NCI-H226 (cell line): ENCODE measurements around the gene ZBTB18.
"Not testable (repeated sequence)": the region's sequence is repeated elsewhere in the genome, so short reads cannot be mapped to it uniquely, and the experiment has no call there.

Experiments used
- DNase-seq: peaks from one replicate; pipeline ENCODE4 v3.0.0-alpha.2; 2015

The ZBTB18 gene

GRCh38 chr1:244042293-244042692 is 8.8 kb upstream of the ZBTB18 start:
- no peak for DNase-seq

- no peak for DNase-seq
Observed at GRCh38 chr1:244044423-244044822, 6.7 kb upstream of the ZBTB18 start.

- not testable (repeated sequence) for DNase-seq
Observed at GRCh38 chr1:244046254-244046653, 4.8 kb upstream of the ZBTB18 start.

GRCh38 chr1:244046907-244047611 is 4.0 kb upstream of the ZBTB18 start:
- peak; percentile 42 for DNase-seq

GRCh38 chr1:244047621-244048255 is 3.3 kb upstream of the ZBTB18 start:
- DNase-seq = no peak

- peak; percentile 98 for DNase-seq
Observed at GRCh38 chr1:244048256-244049161, 2.6 kb upstream of the ZBTB18 start.

- peak; percentile 12 for DNase-seq
Observed at GRCh38 chr1:244049162-244050013, 1.7 kb upstream of the ZBTB18 start.

- no peak for DNase-seq
Observed at GRCh38 chr1:244050014-244050834, 859 bp upstream of the ZBTB18 start.

- no peak for DNase-seq
Observed at GRCh38 chr1:244052016-244052727, 1.1 kb downstream of the ZBTB18 start.

GRCh38 chr1:244052728-244053312 is 1.7 kb downstream of the ZBTB18 start:
- DNase-seq = no peak

- no peak for DNase-seq
Observed at GRCh38 chr1:244053831-244054230, 2.7 kb downstream of the ZBTB18 start.

- no peak for DNase-seq
Observed at GRCh38 chr1:244054247-244054923, 3.3 kb downstream of the ZBTB18 start.

GRCh38 chr1:244054924-244055263 is 3.8 kb downstream of the ZBTB18 start:
- DNase-seq = no peak

- DNase-seq = no peak
Observed at GRCh38 chr1:244056577-244056976, 5.5 kb downstream of the ZBTB18 start.

GRCh38 chr1:244057474-244058385 is 6.6 kb downstream of the ZBTB18 start:
- no peak for DNase-seq

- no peak for DNase-seq
Observed at GRCh38 chr1:244060117-244060516, 9.0 kb downstream of the ZBTB18 start.

- no peak for DNase-seq
Observed at GRCh38 chr1:244060686-244061085, 9.6 kb downstream of the ZBTB18 start.

GRCh38 chr1:244062156-244062725 is 11.2 kb downstream of the ZBTB18 start:
- DNase-seq = no peak

GRCh38 chr1:244063498-244063897 is 12.4 kb downstream of the ZBTB18 start:
- DNase-seq = no peak
